HCT116 (cell line): ENCODE measurements around the gene FAM171A1. TPM values are rescaled to one million over a fixed set of nuclear protein-coding genes. Genes with fewer than 3 reads are reported as not detected.

Source experiments
- ATAC-seq: fragments of 200-7000 bp; cut with Tn5 transposase; 2 replicates; pipeline ENCODE4 v1.9.1; 2020; ENCODE audit warnings: mild to moderate bottlenecking, moderate library complexity
- BruUV-seq: library from RNA; stranded (reverse); fragments of 400-500 nt; replicated peaks from 2 replicates; lab custom pipeline; 2021; lab: Mats Ljungman, UMichigan
- CTCF ChIA-PET: fragments of 300-600 bp; sonication (Branson Sonifier 250); formaldehyde crosslinking; loops from one replicate; lab custom pipeline; 2021; ENCODE audit warnings: antibody characterized with exemption; lab: Charles Lee
- POLR2A ChIA-PET: fragments of 300-600, 350-600 bp; sonication (Branson Sonifier 250); formaldehyde crosslinking; loops from one replicate; lab custom pipeline; 2021; ENCODE audit warnings: antibody characterized with exemption; lab: Charles Lee
- RAD21 ChIA-PET, 2 experiments: fragments of 300-600 bp; sonication (Branson Sonifier 250); formaldehyde crosslinking; loops; one replicate each; lab custom pipeline; 2023; ENCODE audit warnings: low total read pairs in 2 of 2; ENCODE audit not compliant: uncharacterized antibody in 2 of 2, unreplicated experiment in 2 of 2, low non-redundant PET in 1 of 2; lab: Charles Lee
- DNase-seq: peaks from one replicate; pipeline ENCODE4 v3.0.0-alpha.2; 2010; ENCODE audit warnings: low read depth, low spot score
- H2AFZ ChIP-seq: fragments of 200-600 bp; shearing (Covaris generic), sonication (generic); 2 replicates; pipeline ENCODE4 v1.6.1; 2017; ENCODE audit warnings: low read depth, mixed run types, mixed read lengths, antibody characterized with exemption, low read length; ENCODE audit not compliant: poor library complexity, severe bottlenecking
- H3K27ac ChIP-seq: 2 replicates; pipeline ENCODE4 v1.5.1; 2012; ENCODE audit warnings: low read depth, low read length
- H3K27me3 ChIP-seq: fragments of 200-600 bp; sonication (generic); 2 replicates; pipeline ENCODE4 v1.6.1; 2016; ENCODE audit warnings: mixed run types, low read length, mixed read lengths; ENCODE audit not compliant: insufficient read depth
- H3K36me3 ChIP-seq, 2 experiments: fragments of 200-500 bp in 1 of 2; fragments of 200-600 bp in 1 of 2; sonication (Bioruptor generic) in 1 of 2; sonication (generic) in 1 of 2; 2 replicates each; pipeline versions ENCODE4 v1.5.1 to v1.6.1; 2014 to 2016; ENCODE audit warnings: low read length in 2 of 2, inconsistent platforms in 1 of 2, mixed read lengths in 1 of 2, mixed run types in 1 of 2; ENCODE audit not compliant: insufficient read depth in 2 of 2, control insufficient read depth in 1 of 2
- H3K4me1 ChIP-seq, 2 experiments: fragments of 200-600 bp in 1 of 2; sonication (generic) in 1 of 2; 2 replicates each; pipeline versions ENCODE4 v1.5.1 to v1.6.1; 2012 to 2017; ENCODE audit warnings: low read length in 2 of 2, inconsistent platforms in 1 of 2, mild to moderate bottlenecking in 1 of 2, mixed read lengths in 1 of 2, mixed run types in 1 of 2, moderate library complexity in 1 of 2; ENCODE audit not compliant: insufficient read depth in 2 of 2, control insufficient read depth in 1 of 2
- H3K4me2 ChIP-seq: fragments of 200-600 bp; sonication (generic); 2 replicates; pipeline ENCODE4 v1.6.1; 2017; ENCODE audit warnings: mixed run types, low read length, mixed read lengths
- H3K4me3 ChIP-seq, 2 experiments: fragments of 200-600 bp in 1 of 2; sonication (generic) in 1 of 2; replicated peaks in 1 of 2; 2 replicates each; pipeline ENCODE4 v1.5.1; 2011 to 2016; ENCODE audit warnings: low read length in 2 of 2, control low read depth in 1 of 2, low read depth in 1 of 2, mild to moderate bottlenecking in 1 of 2, mixed read lengths in 1 of 2, mixed run types in 1 of 2
- H3K79me2 ChIP-seq: fragments of 200-600 bp; sonication (generic); 2 replicates; pipeline ENCODE4 v1.6.1; 2017; ENCODE audit warnings: mild to moderate bottlenecking, mixed run types, low read length, moderate library complexity, mixed read lengths; ENCODE audit not compliant: insufficient read depth
- H3K9ac ChIP-seq: fragments of 200-600 bp; sonication (generic); 2 replicates; pipeline ENCODE4 v1.6.1; 2016; ENCODE audit warnings: low read length, mixed read lengths
- H3K9me2 ChIP-seq: fragments of 200-600 bp; sonication (generic), shearing (Covaris generic); 2 replicates; pipeline ENCODE4 v1.6.1; 2017; ENCODE audit warnings: mixed run types, mild to moderate bottlenecking, moderate library complexity; ENCODE audit not compliant: insufficient read depth
- H3K9me3 ChIP-seq, 2 experiments: fragments of 200-500 bp in 1 of 2; fragments of 200-600 bp in 1 of 2; sonication (Bioruptor generic) in 1 of 2; sonication (generic) in 1 of 2; 2 replicates each; pipeline ENCODE4 v1.6.1; 2014 to 2017; ENCODE audit warnings: low read length in 2 of 2, mixed read lengths in 2 of 2, inconsistent platforms in 1 of 2, low read depth in 1 of 2, mild to moderate bottlenecking in 1 of 2, mixed run types in 1 of 2, moderate library complexity in 1 of 2; ENCODE audit not compliant: control insufficient read depth in 1 of 2, insufficient read depth in 1 of 2
- H4K20me1 ChIP-seq: fragments of 200-600 bp; sonication (generic), shearing (Covaris generic); 2 replicates; pipeline ENCODE4 v1.6.1; 2017; ENCODE audit warnings: mixed run types, mild to moderate bottlenecking, moderate library complexity; ENCODE audit not compliant: insufficient read depth
- CEBPB ChIP-seq: IDR thresholded peaks from 2 replicates; pipeline ENCODE4 v1.6.1; 2012; ENCODE audit warnings: low read depth
- SRF ChIP-seq: IDR thresholded peaks from 2 replicates; pipeline ENCODE4 v1.6.1; 2012; ENCODE audit warnings: low read depth
- intact Hi-C: fragments of 100-400 bp; cut with micrococcal nuclease; formaldehyde crosslinking; loops from 2 replicates; pipeline ENCODE4 v1.10.0; 2022
- total RNA-seq: library from RNA; stranded (reverse); gene quantifications from one replicate; pipeline ENCODE4 v1.2.1, GENCODE V29; 2021; ENCODE audit not compliant: unreplicated experiment
- TF ChIP-seq, protein P1 (sequence below), 3 experiments: fragments of 200-600 bp in 1 of 3; sonication (generic) in 1 of 3; IDR thresholded peaks in 2 of 3; conservative IDR thresholded peaks in 1 of 3; 2 replicates each; pipeline ENCODE4 v1.5.1; 2012 to 2017; ENCODE audit warnings: low read depth in 2 of 3, low read length in 2 of 3, antibody characterized with exemption in 1 of 3, borderline replicate concordance in 1 of 3, control low read depth in 1 of 3, mild to moderate bottlenecking in 1 of 3, mixed read lengths in 1 of 3, mixed run types in 1 of 3, moderate library complexity in 1 of 3; ENCODE audit not compliant: insufficient read depth in 1 of 3

The FAM171A1 gene
- total RNA-seq, 1 experiment from 2014 or later = 32.5 TPM

DNA sequence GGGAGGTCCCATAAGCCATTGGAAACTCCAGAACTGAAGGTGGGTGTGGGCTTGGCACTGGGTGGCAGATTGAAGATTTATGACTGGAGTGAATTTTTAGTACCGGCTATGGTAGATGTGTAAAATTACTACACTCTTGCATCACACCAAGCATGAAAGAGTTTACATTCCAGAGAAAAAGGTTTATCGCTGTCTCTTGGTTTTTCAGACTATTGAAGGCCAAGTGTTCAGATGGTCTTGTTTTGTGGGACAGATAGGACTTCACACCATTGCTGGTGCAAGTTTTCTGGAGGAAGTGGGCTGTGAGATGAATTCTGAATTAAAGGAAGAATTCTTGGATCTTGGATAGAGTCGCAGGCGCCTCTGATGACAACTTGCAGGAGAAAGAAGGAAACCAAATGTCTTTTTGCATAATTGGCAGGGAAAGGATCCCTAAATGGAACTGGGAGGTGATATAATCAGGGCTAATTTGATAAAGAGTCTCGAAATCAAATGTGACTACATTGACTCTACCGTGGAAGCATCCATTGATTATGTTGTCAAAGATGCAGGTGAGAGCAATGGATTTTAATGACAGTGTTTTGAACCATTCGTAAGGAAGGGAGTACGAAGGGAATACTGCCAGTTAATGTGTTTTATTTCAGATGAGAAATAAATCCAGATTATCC lies 188.4 kb downstream of the FAM171A1 start:
- H3K9me2 ChIP-seq = no peaks in the 10 kb centered on the region
- H3K9me3 ChIP-seq = no peaks in the 10 kb centered on the region
- H3K36me3 ChIP-seq = no peaks in the 10 kb centered on the region
- TF ChIP-seq CEBPB = peak; percentile 55; the same call in 1 of the 2 replicates
- TF ChIP-seq, protein P1, sequence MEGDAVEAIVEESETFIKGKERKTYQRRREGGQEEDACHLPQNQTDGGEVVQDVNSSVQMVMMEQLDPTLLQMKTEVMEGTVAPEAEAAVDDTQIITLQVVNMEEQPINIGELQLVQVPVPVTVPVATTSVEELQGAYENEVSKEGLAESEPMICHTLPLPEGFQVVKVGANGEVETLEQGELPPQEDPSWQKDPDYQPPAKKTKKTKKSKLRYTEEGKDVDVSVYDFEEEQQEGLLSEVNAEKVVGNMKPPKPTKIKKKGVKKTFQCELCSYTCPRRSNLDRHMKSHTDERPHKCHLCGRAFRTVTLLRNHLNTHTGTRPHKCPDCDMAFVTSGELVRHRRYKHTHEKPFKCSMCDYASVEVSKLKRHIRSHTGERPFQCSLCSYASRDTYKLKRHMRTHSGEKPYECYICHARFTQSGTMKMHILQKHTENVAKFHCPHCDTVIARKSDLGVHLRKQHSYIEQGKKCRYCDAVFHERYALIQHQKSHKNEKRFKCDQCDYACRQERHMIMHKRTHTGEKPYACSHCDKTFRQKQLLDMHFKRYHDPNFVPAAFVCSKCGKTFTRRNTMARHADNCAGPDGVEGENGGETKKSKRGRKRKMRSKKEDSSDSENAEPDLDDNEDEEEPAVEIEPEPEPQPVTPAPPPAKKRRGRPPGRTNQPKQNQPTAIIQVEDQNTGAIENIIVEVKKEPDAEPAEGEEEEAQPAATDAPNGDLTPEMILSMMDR (IDR thresholded peaks at IDR 0.05 in 2 of 3, conservative IDR thresholded peaks at IDR 0.05 in 1 of 3; ENCODE audit: borderline replicate concordance in 1 of 3, insufficient read depth in 1 of 3, low read depth in 2 of 3, low read length in 2 of 3) = no peak
- H3K27me3 ChIP-seq = no peaks in the 10 kb centered on the region
- H2AFZ ChIP-seq = no peak overlapping the region
- RAD21 ChIA-PET = no interaction called here
- CTCF ChIA-PET = no interaction called here
- no peaks in the 10 kb centered on the region for H3K4me1 ChIP-seq
- H3K4me3 ChIP-seq = no peak overlapping the region
- POLR2A ChIA-PET = no interaction called here
- intact Hi-C loops = no loop called here
- H3K79me2 ChIP-seq = no peaks in the 10 kb centered on the region
- no peak overlapping the region for H3K9ac ChIP-seq
- no peaks in the 10 kb centered on the region for H4K20me1 ChIP-seq
- DNase-seq = no peak
- H3K4me2 ChIP-seq = no peak overlapping the region
- no peak overlapping the region for H3K27ac ChIP-seq
- no peak for ATAC-seq
- no TSS peak for BruUV-seq

DNA sequence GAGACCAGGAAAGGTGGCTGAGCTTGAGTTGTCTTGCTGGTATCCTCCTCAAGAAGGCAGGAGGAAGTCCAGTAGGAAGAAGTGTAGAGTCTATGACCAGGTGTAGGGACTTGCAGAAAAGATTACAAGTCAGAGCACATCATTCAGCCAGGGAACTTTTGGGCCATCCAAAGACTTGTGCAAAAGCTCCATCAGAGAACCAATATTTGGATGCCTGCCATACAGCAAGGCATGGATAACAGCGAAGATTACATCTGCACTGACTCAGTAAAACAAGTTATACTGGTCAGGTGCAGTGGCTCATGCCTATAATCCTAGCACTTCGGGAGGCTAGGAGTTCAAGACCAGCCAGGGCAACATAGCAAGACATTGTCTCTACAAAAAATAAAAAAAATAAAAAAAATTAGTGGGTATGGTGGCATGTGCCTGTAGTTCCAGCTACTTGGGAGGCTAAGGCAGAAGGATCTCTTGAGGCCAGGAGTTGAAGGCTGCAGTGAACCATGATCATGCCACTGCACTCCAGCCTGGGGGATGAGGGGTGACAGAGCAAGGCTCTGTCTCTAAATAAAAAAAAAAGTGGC lies 189.4 kb downstream of the FAM171A1 start:
- ChIA-PET CTCF (no interaction called here), POLR2A (no interaction called here), RAD21 (no interaction called here)
- Histone ChIP-seq H3K36me3 (no peaks in the 10 kb centered on the region), H4K20me1 (no peaks in the 10 kb centered on the region), H2AFZ (no peak overlapping the region), H3K4me2 (no peak overlapping the region), H3K9me2 (no peaks in the 10 kb centered on the region), H3K4me3 (no peak overlapping the region), H3K27ac (no peak overlapping the region), H3K27me3 (no peaks in the 10 kb centered on the region), H3K79me2 (no peaks in the 10 kb centered on the region), H3K9ac (no peak overlapping the region), H3K9me3 (no peaks in the 10 kb centered on the region), H3K4me1 (no peaks in the 10 kb centered on the region)
- no peak for DNase-seq
- intact Hi-C loops = no loop called here
- no peak for ATAC-seq
- BruUV-seq = no TSS peak
- no peak for TF ChIP-seq SRF
